Medulla oblongata (tissue), 1 donor: ENCODE results near the gene GPR22.

Experiments used
- DNase-seq: peaks from one replicate; pipeline ENCODE4 v3.0.0-alpha.2; 2015; ENCODE audit errors: extremely low spot score

GPR22 gene

GRCh38 chr7:107474104-107474521 is 4.3 kb downstream of the GPR22 start:
- no peak for DNase-seq

DNA sequence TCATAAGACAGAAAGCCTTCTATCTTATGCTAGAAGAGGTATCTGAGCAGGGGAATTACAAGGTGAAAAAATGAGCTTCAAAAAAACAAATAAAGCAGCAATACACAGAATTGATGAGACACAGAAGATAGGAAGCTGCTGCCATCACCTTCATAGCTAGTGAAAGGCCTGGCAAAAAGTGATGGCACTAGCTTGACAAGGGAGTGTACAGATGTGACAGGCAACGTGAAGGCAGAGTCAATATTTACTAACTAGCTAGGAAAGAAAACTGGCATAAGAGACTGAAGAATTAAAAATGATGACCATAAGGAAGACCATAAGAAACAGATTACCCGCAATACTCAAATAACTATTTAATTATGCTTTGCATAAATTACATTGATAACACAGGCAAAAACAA is 9.4 kb downstream of the GPR22 start:
- no peak for DNase-seq

DNA sequence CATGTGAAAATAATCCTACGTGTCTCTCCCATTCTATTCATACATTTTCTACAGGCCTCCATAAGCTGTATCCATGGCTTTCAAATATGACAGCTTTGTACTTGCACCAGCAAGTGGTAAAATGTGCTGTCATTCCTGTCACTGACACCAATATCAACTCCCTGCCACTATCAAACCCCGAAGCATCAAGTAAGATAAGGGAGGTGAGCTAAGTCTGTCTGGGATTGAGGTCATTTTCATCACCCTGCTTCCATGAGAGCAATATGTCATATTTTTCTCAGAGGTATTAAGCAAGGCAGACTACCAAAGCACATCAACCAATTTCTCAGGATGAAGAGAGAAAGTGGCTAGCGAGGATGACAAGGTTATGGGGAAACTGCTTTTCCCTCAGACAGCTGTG is 11.1 kb downstream of the GPR22 start:
- no peak for DNase-seq

GRCh38 chr7:107482571-107482970 is 12.7 kb downstream of the GPR22 start:
- no peak for DNase-seq

- no peak for DNase-seq
Measured at GRCh38 chr7:107486041-107486440, 16.2 kb downstream of the GPR22 start.

- no peak for DNase-seq
Measured at GRCh38 chr7:107492875-107493274, 23.0 kb downstream of the GPR22 start.

GRCh38 chr7:107494315-107494751 is 24.5 kb downstream of the GPR22 start:
- DNase-seq, result no peak

DNA sequence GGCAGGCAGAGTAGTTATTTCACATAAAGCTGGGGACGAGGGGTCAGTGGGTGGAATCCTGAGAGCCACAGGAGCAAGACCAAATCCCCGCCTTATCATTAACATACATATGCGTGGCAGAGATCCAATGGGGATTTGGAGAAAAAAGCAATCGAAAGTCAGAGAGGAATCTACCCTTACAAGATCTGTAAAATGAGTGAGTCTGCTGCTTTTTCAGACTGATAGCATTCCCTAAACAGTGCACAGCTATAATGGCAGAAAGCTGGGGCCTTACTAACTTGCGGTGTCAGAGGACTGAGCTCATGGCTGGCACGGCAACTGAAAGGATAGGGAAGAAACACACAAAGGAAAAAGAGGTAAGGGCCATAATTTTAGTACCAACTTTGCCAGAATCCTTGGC is 25.0 kb downstream of the GPR22 start:
- no peak for DNase-seq

DNA sequence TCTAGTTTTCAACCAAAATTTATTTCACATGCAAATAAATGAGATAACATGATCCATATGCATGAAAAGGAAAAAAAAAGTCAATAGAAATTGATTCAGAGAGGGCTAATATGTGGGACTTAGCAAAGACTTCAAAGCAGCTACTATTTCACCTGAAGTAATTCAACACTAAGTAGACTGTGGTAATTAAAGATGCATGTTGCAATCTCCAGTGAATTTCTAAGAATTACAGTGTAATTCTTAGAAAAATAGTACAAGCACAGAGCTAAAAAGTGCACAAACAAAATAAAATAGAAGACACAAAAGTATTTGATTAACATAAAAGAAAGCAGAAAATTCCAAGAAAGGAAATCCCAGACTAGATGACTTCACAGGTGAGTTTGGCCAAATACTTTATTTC is 25.7 kb downstream of the GPR22 start:
- no peak for DNase-seq

DNA sequence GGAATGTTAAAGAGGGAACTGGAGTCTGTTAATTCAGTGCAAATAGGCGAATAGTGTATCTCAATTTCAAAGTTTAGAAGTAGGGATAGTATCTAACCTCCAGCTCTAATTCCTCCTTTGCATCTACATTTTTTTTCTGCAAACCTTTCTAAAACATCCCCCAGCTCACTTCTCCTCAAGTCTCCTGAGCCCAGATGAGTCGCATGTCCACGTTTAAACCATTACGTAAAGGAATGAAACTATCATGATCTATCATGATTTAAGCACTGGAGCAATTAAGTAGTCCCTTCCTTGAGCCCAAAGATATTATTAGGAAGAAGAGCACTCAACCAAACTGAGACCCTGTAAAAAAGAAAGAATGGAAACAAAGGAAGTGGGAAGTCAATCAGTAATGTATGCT is 29.9 kb downstream of the GPR22 start:
- DNase-seq, result no peak

- peak; percentile 40 for DNase-seq
Measured at GRCh38 chr7:107501593-107501992, 31.7 kb downstream of the GPR22 start.

- no peak for DNase-seq
Measured at GRCh38 chr7:107502154-107502553, 32.3 kb downstream of the GPR22 start.

DNA sequence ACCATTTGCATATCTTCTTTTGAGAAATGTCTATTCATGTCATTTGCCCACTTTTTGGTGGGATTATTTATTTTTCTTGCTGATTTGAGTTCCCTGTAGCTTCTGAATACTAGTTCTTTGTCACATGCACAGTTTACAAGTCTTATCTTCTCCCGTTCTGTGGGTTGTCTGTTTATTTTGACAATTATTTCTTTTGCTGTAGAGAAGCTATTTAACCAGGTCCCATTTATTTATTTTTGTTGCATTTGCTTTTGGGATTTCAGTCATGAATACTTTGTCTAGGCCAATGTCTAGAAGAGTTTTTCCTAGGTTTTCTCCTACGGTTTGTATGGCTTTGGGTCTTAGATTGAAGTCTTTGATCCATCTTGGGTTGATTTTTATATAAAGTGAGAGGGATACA is 32.9 kb downstream of the GPR22 start:
- DNase-seq, result no peak

DNA sequence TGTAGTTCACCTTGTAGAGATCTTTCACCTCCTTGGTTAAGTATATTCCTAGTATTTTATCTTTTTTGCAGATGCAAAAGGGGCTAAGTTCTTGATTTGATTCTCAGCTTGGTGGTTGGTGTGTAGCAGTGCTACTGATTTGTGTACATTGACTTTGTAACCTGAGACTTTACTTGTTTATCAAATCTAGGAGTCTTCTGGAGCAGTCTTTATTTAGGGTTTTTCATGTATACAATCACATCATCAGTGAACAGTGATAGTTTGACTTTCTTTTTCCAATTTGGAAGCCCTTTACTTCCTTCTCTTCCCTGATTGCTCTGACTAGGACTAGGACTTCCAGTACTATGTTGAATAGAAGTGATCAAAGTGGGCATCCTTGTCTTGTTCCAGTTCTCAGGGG is 33.8 kb downstream of the GPR22 start:
- DNase-seq, result no peak

GRCh38 chr7:107505362-107505761 is 35.5 kb downstream of the GPR22 start:
- DNase-seq, result no peak

DNA sequence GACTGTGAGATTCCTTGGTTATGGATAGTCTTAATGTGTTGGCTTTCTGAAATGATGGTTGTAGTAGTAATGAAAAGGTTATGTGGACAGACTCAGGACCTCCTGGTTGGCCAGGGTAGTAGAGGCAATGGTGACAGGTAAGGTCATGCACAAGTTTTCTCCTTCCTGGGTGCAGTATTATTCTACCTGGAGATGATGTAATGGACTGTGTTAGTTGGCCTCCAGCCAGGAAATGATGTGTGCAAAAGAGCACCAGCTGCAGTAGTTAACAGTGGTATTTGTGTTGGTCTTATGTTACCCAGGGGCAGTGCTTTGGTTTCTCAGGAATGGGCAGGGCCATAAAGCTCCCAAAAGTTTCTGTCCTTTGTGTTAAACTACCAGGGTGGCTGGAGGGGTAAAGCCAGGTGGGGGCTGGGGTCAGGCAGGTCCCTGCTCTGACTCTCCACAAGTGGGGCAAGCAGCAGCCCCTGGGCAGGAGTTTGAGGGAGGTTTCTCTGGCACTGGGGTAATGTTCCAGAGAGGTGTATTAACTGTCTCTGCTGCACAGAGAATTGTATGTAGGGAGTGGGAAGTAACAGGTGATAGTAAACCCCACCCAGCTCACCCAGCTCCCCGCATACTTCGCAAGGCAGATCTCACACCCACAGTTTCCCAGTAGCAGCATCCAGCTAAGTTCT is 36.3 kb downstream of the GPR22 start:
- DNase-seq, result no peak

DNA sequence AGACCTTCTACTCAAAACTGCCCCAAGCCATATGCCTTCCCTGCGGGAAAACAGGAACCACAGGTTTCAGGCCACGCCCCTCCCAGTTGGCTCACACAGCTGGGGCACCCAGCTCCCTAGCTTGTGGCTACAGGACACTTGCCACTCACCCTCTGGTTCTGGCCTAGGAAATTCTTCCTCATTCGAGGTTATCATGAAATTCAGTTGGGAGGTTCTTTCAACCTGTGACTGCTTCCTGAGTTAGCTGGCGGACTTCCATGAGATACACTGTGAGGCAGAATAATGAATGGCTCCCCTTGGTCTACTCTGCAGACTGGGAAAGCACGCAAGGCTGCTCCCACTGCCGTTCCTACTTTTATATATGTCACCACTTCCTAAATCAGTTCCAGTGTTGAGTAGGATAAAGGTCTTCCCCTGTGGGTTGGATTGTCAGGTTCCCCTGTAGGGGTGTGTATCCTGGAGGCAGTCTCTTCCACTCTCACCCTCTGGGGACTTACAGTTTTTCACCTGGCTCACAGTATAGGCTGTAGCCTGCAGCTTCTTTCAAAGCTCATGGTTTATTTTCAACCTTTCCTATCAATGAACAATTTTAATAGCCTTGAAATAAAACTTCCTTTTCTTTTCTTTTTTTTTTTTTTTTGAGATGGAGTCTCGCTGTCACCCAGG is 37.0 kb downstream of the GPR22 start:
- DNase-seq, result no peak
